GM18520 (cell line): ENCODE measurements around the gene PTPRN2.

Experiments used
- ATAC-seq: cut with Tn5 transposase; IDR thresholded peaks from one replicate; pipeline ENCODE4 v1.9.1; 2021; ENCODE audit not compliant: unreplicated experiment

Gene PTPRN2

GRCh38 chr7:158067219-158067930 is 520.2 kb downstream of the PTPRN2 start:
- no peak for ATAC-seq

GRCh38 chr7:158066085-158066484 is 521.5 kb downstream of the PTPRN2 start:
- no peak for ATAC-seq

- ATAC-seq = no peak
Measured at GRCh38 chr7:158065340-158065739, 522.3 kb downstream of the PTPRN2 start.

GRCh38 chr7:158064631-158065030 is 523.0 kb downstream of the PTPRN2 start:
- no peak for ATAC-seq

GRCh38 chr7:158063850-158064610 is 523.6 kb downstream of the PTPRN2 start:
- ATAC-seq = no peak

GRCh38 chr7:158062661-158063060 is 525.0 kb downstream of the PTPRN2 start:
- ATAC-seq = no peak

GRCh38 chr7:158061884-158062656 is 525.6 kb downstream of the PTPRN2 start:
- ATAC-seq = no peak

- ATAC-seq = no peak
Measured at GRCh38 chr7:158061026-158061630, 526.5 kb downstream of the PTPRN2 start.

GRCh38 chr7:158060216-158060615 is 527.4 kb downstream of the PTPRN2 start:
- no peak for ATAC-seq

- no peak for ATAC-seq
Measured at GRCh38 chr7:158057446-158057845, 530.2 kb downstream of the PTPRN2 start.

- ATAC-seq = no peak
Measured at GRCh38 chr7:158056761-158057160, 530.9 kb downstream of the PTPRN2 start.

- no peak for ATAC-seq
Measured at GRCh38 chr7:158055726-158056510, 531.7 kb downstream of the PTPRN2 start.

- no peak for ATAC-seq
Measured at GRCh38 chr7:158054611-158055010, 533.0 kb downstream of the PTPRN2 start.

- no peak for ATAC-seq
Measured at GRCh38 chr7:158054081-158054480, 533.5 kb downstream of the PTPRN2 start.

- ATAC-seq = no peak
Measured at GRCh38 chr7:158053183-158053915, 534.3 kb downstream of the PTPRN2 start.

- ATAC-seq = no peak
Measured at GRCh38 chr7:158052381-158053060, 535.1 kb downstream of the PTPRN2 start.

GRCh38 chr7:158051776-158052175 is 535.8 kb downstream of the PTPRN2 start:
- no peak for ATAC-seq

GRCh38 chr7:158050978-158051651 is 536.5 kb downstream of the PTPRN2 start:
- ATAC-seq = no peak
